ENCODE data around the gene PBXIP1. TPM values are rescaled to one million over a fixed set of nuclear protein-coding genes. Genes with fewer than 3 reads are reported as not detected.
"Not testable (repeated sequence)": the region's sequence is repeated elsewhere in the genome, so short reads cannot be mapped to it uniquely, and the experiment has no call there.

Gene PBXIP1
- total RNA-seq, 1 experiment from 2014 or later = 21.6 TPM

GRCh38 chr1:154995301-154995983 is 39.5 kb upstream of the PBXIP1 start:
- not testable (repeated sequence) for H3K9me3 ChIP-seq (ENCODE audit: control insufficient read depth, low read depth, low read length); H3K14ac ChIP-seq (ENCODE audit: insufficient read depth, low read length); H2AK5ac ChIP-seq (ENCODE audit: insufficient read length, low read length); H2BK120ac ChIP-seq (ENCODE audit: low read depth, low read length, poor library complexity, severe bottlenecking); H3K27me3 ChIP-seq (ENCODE audit: insufficient read depth, low read length); H3K27me3 Mint-ChIP-seq (ENCODE audit: low read depth); H2BK20ac ChIP-seq (ENCODE audit: low read depth, low read length, poor library complexity, severe bottlenecking); H3K4me3 Mint-ChIP-seq; H3K9ac ChIP-seq (ENCODE audit: extremely low read depth, insufficient read length, low read length); H3K23ac ChIP-seq (ENCODE audit: insufficient read length, low read depth, low read length); H3K4me2 ChIP-seq (ENCODE audit: insufficient read depth, insufficient read length, low read length); H3K4ac ChIP-seq (ENCODE audit: low read depth, low read length); H3K23me2 ChIP-seq (ENCODE audit: insufficient read length, low read depth, low read length, poor library complexity, severe bottlenecking); H3K9me3 Mint-ChIP-seq; H4K8ac ChIP-seq (replicated peaks; ENCODE audit: insufficient read length, low read depth, low read length); H2AFZ ChIP-seq (ENCODE audit: low read length); H3T11ph ChIP-seq (ENCODE audit: low read length); H3K27ac Mint-ChIP-seq; H2BK12ac ChIP-seq (ENCODE audit: insufficient read length, low read depth, low read length); H2BK5ac ChIP-seq (ENCODE audit: insufficient read length, low read length); H2BK15ac ChIP-seq (ENCODE audit: low read depth, low read length); H3K79me2 ChIP-seq (ENCODE audit: insufficient read depth, low read length); H3K56ac ChIP-seq (ENCODE audit: insufficient read length, low read depth, low read length); H3K4me1 ChIP-seq (ENCODE audit: insufficient read depth, low read length); H3K79me1 ChIP-seq (ENCODE audit: insufficient read depth, low read depth, low read length, poor library complexity, severe bottlenecking); H4K5ac ChIP-seq (ENCODE audit: insufficient read length, low read depth, low read length); H3K18ac ChIP-seq (ENCODE audit: insufficient read length, low read depth, low read length); H4K91ac ChIP-seq (ENCODE audit: insufficient read length, low read depth, low read length); H3K27ac ChIP-seq (ENCODE audit: insufficient read length, low read depth, low read length); H4K20me1 ChIP-seq (ENCODE audit: control insufficient read depth, insufficient read depth, insufficient read length)
- no CpG with 5 or more reads among the region's 13 CpGs for WGBS (ENCODE audit: extremely low coverage, insufficient read length, low lambda C conversion rate)
- TF ChIP-seq CTCF (conservative IDR thresholded peaks at IDR 0.05) = peak; percentile 66
- Mint-ChIP-seq H3K4me1 (peaks cover 13 to 27% of the 10 kb centered on the region in 2 experiments), H3K36me3 (ENCODE audit: insufficient read depth in 1 of 3, low read depth in 3 of 3) (peaks cover 3 to 11% (median 8%) of the 10 kb centered on the region in 3 experiments; a peak in 5 of 7 replicates)
- DNase-seq = peak; percentile 43

Measured in H9 (cell line).